OCI-LY1 (cell line): ENCODE measurements around the gene MBD5.
A peak's percentile ranks its signal among the peaks of the same experiment; 100 is the strongest.

Experiments used
- H2AFZ ChIP-seq: fragments of 200-600 bp; sonication (generic), shearing (Covaris generic); 2 replicates; pipeline ENCODE4 v1.6.0; 2014; ENCODE audit warnings: antibody characterized with exemption, mild to moderate bottlenecking, low read length
- H3F3A ChIP-seq: fragments of 200-600 bp; sonication (generic), shearing (Covaris generic); 2 replicates; pipeline ENCODE4 v1.6.0; 2014; ENCODE audit warnings: mild to moderate bottlenecking, antibody characterized with exemption, low read length, moderate library complexity; ENCODE audit not compliant: insufficient read depth
- H3K27ac ChIP-seq: fragments of 200-600 bp; sonication (generic); 2 replicates; pipeline ENCODE4 v1.5.1; 2014; ENCODE audit warnings: low read length, mixed run types, mild to moderate bottlenecking, low read depth; ENCODE audit not compliant: poor library complexity, severe bottlenecking
- H3K27me3 ChIP-seq: fragments of 200-600 bp; sonication (generic); 2 replicates; pipeline ENCODE4 v1.6.0; 2014; ENCODE audit warnings: antibody characterized with exemption, mild to moderate bottlenecking, low read length, moderate library complexity; ENCODE audit not compliant: insufficient read depth
- H3K36me3 ChIP-seq: fragments of 200-600 bp; sonication (generic); 2 replicates; pipeline ENCODE4 v1.6.1; 2014; ENCODE audit warnings: mild to moderate bottlenecking, antibody characterized with exemption, low read length, moderate library complexity, mixed read lengths; ENCODE audit not compliant: insufficient read depth
- H3K4me1 ChIP-seq: fragments of 200-600 bp; sonication (generic); 2 replicates; pipeline ENCODE4 v1.5.1; 2014; ENCODE audit warnings: mild to moderate bottlenecking, low read length, moderate library complexity; ENCODE audit not compliant: insufficient read depth, severe bottlenecking
- H3K4me2 ChIP-seq: fragments of 200-600 bp; sonication (generic), shearing (Covaris generic); 2 replicates; pipeline ENCODE4 v1.6.1; 2014; ENCODE audit warnings: low read length
- H3K4me3 ChIP-seq: fragments of 200-600 bp; sonication (generic); 2 replicates; pipeline ENCODE4 v1.5.1; 2014; ENCODE audit warnings: low read length, low read depth, mild to moderate bottlenecking, mixed read lengths; ENCODE audit not compliant: poor library complexity, severe bottlenecking
- H3K79me2 ChIP-seq: fragments of 200-600 bp; shearing (Covaris generic); 2 replicates; pipeline ENCODE4 v1.6.1; 2016; ENCODE audit warnings: mixed run types, low read length, mixed read lengths; ENCODE audit not compliant: insufficient read depth
- H3K9ac ChIP-seq: fragments of 200-600 bp; sonication (generic), shearing (Covaris generic); 2 replicates; pipeline ENCODE4 v1.6.1; 2014; ENCODE audit warnings: mild to moderate bottlenecking, low read length, mixed read lengths
- H3K9me2 ChIP-seq: fragments of 200-600 bp; sonication (generic), shearing (Covaris generic); 2 replicates; pipeline ENCODE4 v1.6.1; 2014; ENCODE audit warnings: low read depth, mild to moderate bottlenecking, low read length, mixed read lengths
- H3K9me3 ChIP-seq: fragments of 200-600 bp; shearing (Covaris generic); 2 replicates; pipeline ENCODE4 v1.6.1; 2014; ENCODE audit warnings: low read length, mixed read lengths
- H4K20me1 ChIP-seq: fragments of 200-600 bp; sonication (generic), shearing (Covaris generic); 2 replicates; pipeline ENCODE4 v1.6.0; 2016; ENCODE audit warnings: mild to moderate bottlenecking, low read length; ENCODE audit not compliant: insufficient read depth
- CTCF ChIP-seq: fragments of 200-600 bp; sonication (generic), shearing (Covaris generic); IDR thresholded peaks from 2 replicates; pipeline ENCODE4 v1.5.1; 2017; ENCODE audit warnings: mild to moderate bottlenecking, antibody characterized with exemption, low read length, moderate library complexity, mixed read lengths
- EZH2 ChIP-seq: fragments of 200-600 bp; sonication (generic), shearing (Covaris generic); IDR thresholded peaks from 2 replicates; pipeline ENCODE4 v1.8.0; 2017; ENCODE audit warnings: borderline replicate concordance, mixed run types, mild to moderate bottlenecking, antibody characterized with exemption, low read length, moderate library complexity, mixed read lengths

Gene MBD5

GRCh38 chr2:148553332-148553887 is 532.5 kb downstream of the MBD5 start:
- H3K9me3 ChIP-seq: no peaks in the 10 kb centered on the region
- no peaks in the 10 kb centered on the region for H4K20me1 ChIP-seq
- H3K27me3 ChIP-seq: no peaks in the 10 kb centered on the region
- H3K79me2 ChIP-seq: no peaks in the 10 kb centered on the region
- no peaks in the 10 kb centered on the region for H3F3A ChIP-seq
- peaks cover 13% of the 10 kb centered on the region for H3K4me1 ChIP-seq
- no peak for TF ChIP-seq EZH2
- no peak for TF ChIP-seq CTCF
- no peaks in the 10 kb centered on the region for H3K36me3 ChIP-seq
- H3K4me3 ChIP-seq: peak overlapping the region; percentile 57
- peak overlapping the region; percentile 44; the same call in 1 of the 2 replicates for H3K9ac ChIP-seq
- H3K4me2 ChIP-seq: peak overlapping the region; percentile 89
- no peak overlapping the region for H3K27ac ChIP-seq
- H3K9me2 ChIP-seq: no peaks in the 10 kb centered on the region
- H2AFZ ChIP-seq: peak overlapping the region; percentile 91

- Histone ChIP-seq H3K9me3 (no peaks in the 10 kb centered on the region), H3K79me2 (no peaks in the 10 kb centered on the region), H3K4me2 (no peak overlapping the region), H4K20me1 (no peaks in the 10 kb centered on the region), H3K9ac (no peak overlapping the region), H3K9me2 (no peaks in the 10 kb centered on the region), H3K4me1 (peaks cover 13% of the 10 kb centered on the region), H3K27ac (no peak overlapping the region), H3F3A (no peaks in the 10 kb centered on the region), H2AFZ (no peak overlapping the region), H3K27me3 (no peaks in the 10 kb centered on the region), H3K4me3 (no peak overlapping the region), H3K36me3 (no peaks in the 10 kb centered on the region)
- TF ChIP-seq EZH2: no peak
- TF ChIP-seq CTCF: no peak
These were observed 533.8 kb downstream of the MBD5 start for GRCh38 chr2:148554459-148555247.

- H3K27ac ChIP-seq: no peak overlapping the region
- no peak overlapping the region for H3K4me2 ChIP-seq
- peaks cover 13% of the 10 kb centered on the region for H3K4me1 ChIP-seq
- no peaks in the 10 kb centered on the region for H3K9me3 ChIP-seq
- no peaks in the 10 kb centered on the region for H3K9me2 ChIP-seq
- H3K79me2 ChIP-seq: no peaks in the 10 kb centered on the region
- H3K9ac ChIP-seq: no peak overlapping the region
- TF ChIP-seq EZH2 (no peak), CTCF (no peak)
- no peaks in the 10 kb centered on the region for H3F3A ChIP-seq
- H2AFZ ChIP-seq: no peak overlapping the region
- no peaks in the 10 kb centered on the region for H3K27me3 ChIP-seq
- no peaks in the 10 kb centered on the region for H4K20me1 ChIP-seq
- H3K36me3 ChIP-seq: no peaks in the 10 kb centered on the region
- no peak overlapping the region for H3K4me3 ChIP-seq
These were observed 534.9 kb downstream of the MBD5 start for GRCh38 chr2:148555622-148556294.
